Activated CD4-positive, alpha-beta T cell treated with anti-CD3 and anti-CD28 coated beads for 48 hours (primary cell): ENCODE measurements around the gene GRID1.
"Not testable (repeated sequence)": the region's sequence is repeated elsewhere in the genome, so short reads cannot be mapped to it uniquely, and the experiment has no call there.

Experiments used
- DNase-seq: peaks from one replicate; pipeline ENCODE4 v3.0.0-alpha.2; 2020

GRID1 gene

GRCh38 chr10:86047588-86047987 lies 319.0 kb downstream of the GRID1 start:
- DNase-seq = peak; percentile 43

- peak; percentile 45 for DNase-seq
Observed at GRCh38 chr10:86046845-86047460, 319.6 kb downstream of the GRID1 start.

GRCh38 chr10:86045896-86046295 lies 320.7 kb downstream of the GRID1 start:
- no peak for DNase-seq

DNA sequence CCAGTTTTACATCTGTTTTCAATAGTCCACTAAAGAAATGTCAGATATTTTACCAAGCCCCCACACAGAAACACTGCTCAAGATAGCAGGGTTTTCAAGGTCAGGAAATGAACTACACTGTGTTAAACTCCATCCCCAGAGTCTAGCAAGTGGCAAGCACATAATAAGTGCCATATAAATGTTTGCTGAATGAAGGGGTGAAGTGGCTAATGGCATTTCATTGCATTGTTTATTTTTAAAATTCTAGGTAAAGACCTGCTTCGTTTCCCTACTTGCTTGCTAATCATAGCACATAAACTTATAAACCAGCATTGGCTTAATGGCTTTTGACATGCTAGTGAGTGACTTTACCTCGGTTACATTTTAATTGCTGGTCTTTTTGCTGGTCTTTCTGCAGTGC lies 322.6 kb downstream of the GRID1 start:
- no peak for DNase-seq

GRCh38 chr10:86043236-86043635 lies 323.4 kb downstream of the GRID1 start:
- DNase-seq = no peak

GRCh38 chr10:86042161-86042560 lies 324.4 kb downstream of the GRID1 start:
- DNase-seq = no peak

DNA sequence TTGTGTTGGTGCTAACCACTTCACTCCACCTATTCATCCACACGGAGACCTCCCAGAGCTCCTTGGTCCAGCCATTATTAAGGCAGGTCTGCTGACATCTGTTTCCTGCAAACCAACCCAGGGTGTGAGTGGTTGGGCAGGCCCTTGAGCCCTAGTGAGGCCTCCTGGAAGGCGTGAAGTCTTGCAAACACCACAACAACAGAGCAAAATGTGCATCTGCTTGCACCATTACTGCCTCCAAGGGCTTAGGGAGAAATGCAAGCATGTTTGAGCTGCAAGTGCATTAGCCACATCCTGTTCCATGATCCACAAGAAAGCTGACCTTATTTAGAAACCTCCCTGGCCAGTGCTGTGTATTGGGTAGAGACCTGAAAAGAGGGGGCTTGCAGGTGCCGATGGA lies 325.5 kb downstream of the GRID1 start:
- DNase-seq = no peak

GRCh38 chr10:86038371-86038770 lies 328.2 kb downstream of the GRID1 start:
- DNase-seq = no peak

DNA sequence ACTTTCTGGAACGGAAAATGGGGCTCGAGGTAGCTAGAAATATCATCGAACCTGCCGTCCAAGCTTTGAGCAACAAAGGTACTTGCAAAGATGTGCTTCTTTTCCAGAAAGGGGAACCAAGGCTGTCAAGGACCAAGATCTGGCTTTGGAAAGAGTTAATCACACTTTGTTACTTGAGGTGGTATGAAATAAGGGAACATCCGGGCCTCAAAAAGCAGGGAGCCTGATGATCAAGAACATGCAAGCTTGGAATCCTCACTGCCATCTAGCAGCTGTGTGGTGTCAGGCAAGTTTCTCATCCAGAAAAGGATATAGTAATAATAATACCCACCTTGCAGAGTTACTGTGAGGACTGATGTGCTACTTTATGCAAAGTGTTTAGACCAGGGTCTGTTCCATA lies 329.5 kb downstream of the GRID1 start:
- DNase-seq = no peak

DNA sequence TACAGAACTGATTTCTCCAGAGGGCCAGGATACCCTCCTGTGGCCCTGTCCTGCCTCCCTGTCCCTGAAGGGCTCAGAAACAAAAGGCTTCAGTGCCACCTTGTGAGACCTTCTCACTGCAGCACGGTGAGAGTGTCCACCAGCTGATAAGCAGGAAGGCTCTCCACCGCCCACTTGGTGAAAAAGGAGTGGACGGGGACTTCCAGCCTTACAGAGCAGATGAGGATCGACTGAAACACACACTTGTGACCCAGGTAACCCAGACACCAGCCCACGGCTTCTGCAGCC lies 330.1 kb downstream of the GRID1 start:
- no peak for DNase-seq

GRCh38 chr10:86035791-86036543 lies 330.6 kb downstream of the GRID1 start:
- no peak for DNase-seq

- no peak for DNase-seq
Observed at GRCh38 chr10:86034710-86035109, 331.9 kb downstream of the GRID1 start.

GRCh38 chr10:86033581-86033980 lies 333.0 kb downstream of the GRID1 start:
- DNase-seq = no peak

GRCh38 chr10:86032087-86032486 lies 334.5 kb downstream of the GRID1 start:
- DNase-seq = not testable (repeated sequence)

GRCh38 chr10:86030312-86030711 lies 336.3 kb downstream of the GRID1 start:
- DNase-seq = no peak

DNA sequence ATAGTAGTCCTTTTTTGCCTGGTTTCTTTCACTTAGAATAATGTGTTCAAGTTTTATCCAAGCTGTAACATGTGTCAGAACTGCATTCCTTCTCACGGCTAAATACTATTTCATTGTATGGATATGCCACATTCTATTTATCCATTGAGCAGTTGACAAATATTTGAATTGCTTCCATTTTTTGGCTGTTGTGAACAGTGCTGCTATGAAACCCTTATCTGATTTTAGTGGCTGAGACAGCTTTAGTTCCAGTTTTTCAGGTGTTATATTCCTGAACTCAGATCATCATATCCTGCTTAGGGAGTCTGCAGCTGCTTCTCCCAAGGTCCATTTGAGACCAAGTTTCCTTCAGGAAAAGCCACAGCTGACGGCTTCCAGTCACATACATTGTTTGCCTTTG lies 339.2 kb downstream of the GRID1 start:
- no peak for DNase-seq

- no peak for DNase-seq
Observed at GRCh38 chr10:86025509-86025908, 341.1 kb downstream of the GRID1 start.

DNA sequence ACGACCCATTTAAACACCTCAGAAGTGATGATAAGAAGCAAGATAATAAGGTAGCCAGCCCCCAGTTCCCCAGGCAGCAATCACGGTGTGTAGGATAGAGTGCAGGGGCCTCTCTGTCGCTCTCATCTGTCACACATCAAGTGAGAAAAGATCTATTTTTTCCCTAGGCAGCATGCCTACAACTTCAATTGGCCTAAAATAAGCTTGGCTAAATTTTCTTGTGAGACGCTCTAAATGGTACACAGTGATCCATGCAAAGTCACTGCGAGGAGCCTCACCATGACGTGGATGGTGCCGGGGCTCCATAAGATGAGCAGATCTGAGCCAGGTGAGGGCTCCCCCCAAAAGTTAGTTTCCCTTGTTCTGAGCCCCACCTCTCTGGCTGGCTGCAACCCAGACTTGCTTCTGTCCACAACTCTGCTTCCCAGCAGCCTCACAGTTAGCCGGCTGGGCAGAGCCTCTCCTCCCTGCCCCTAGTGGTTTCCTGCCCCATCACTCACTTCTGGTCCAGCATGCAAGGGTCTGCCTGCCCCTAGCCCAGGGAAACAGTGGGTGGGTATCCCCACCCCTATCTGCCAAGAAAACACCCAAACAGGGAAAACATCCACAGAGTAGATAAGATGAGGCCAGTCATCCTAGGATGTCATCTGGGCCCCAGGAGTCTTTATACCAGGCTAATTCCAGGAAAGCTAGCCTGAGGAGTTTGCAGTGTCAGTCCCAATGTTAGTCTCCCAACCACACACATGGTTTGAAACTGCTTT lies 342.1 kb downstream of the GRID1 start:
- no peak for DNase-seq

- DNase-seq = no peak
Observed at GRCh38 chr10:86023931-86024280, 342.7 kb downstream of the GRID1 start.

DNA sequence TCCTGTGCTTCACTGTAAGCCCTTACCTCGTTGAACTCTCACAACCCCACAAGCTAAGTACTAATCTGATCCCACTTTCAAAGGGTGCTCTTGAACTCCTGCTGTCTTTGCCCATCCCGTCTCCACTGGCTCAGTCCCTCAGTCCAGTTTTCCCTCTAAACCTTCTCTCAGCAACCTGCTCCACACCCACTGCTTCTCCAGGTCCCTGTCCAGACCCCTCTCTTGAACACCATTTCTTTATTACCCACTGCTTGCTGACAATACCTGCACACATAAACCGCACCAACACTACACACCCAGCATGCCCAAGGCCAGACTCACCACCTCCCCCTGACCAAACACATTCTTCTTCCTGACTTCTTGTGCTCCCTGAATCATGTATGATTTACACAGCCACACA lies 343.3 kb downstream of the GRID1 start:
- no peak for DNase-seq

DNA sequence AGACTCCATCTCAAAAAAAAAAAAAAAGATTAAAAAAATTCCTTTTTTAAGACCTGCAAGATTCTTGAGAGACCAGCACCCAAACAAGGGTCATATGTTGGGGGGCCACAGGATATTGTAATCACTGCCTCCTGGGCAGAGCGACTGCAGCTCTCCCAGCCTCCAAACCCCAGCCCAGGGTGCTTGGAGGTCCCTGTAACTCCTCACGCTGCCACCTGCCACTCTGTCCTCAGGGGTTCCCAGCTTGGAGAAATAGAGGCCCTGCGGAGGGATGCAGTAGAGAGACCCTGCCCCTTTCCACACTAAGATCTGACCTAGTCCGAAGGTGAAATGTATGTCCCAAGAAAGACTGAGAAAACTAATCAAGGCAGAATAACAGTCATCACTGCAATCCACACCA lies 343.7 kb downstream of the GRID1 start:
- DNase-seq = no peak

DNA sequence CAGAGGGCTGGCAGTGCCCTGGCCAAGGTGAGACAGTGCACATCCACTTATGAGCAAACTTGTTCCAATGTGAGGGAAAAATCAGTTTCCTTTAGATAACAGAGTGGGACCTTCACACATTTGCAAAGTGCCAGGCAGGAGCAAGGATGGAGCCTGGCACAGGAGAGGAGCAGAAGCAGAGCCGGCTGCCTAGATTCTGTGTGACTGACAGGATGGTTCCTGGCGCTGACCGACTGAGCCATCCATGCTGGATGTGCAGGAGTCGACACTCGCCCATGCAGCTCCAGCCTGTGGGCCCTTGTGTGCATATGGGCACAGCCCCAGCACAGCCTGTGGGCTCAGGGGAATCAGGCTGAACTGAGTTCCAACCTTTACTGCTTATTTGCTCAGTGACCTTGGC lies 346.5 kb downstream of the GRID1 start:
- no peak for DNase-seq

GRCh38 chr10:86019141-86019540 lies 347.5 kb downstream of the GRID1 start:
- DNase-seq = no peak

DNA sequence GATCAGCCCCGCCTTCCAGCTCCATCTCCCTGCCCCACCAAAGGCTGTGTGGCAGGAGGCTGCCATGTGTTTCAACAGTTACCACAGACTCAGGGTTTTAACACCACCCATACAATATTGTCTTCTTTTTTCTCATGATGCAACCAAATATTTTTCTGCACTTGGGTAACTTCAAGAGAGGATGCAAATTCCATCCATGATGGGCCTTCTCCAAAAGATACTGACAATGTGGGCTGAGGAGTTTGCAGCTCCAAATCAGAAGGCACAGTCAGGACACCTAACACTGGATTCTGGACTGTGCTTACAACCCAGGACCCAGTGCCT lies 347.9 kb downstream of the GRID1 start:
- DNase-seq = no peak
